Measurements from ENCODE around the gene C2orf68.

DNA sequence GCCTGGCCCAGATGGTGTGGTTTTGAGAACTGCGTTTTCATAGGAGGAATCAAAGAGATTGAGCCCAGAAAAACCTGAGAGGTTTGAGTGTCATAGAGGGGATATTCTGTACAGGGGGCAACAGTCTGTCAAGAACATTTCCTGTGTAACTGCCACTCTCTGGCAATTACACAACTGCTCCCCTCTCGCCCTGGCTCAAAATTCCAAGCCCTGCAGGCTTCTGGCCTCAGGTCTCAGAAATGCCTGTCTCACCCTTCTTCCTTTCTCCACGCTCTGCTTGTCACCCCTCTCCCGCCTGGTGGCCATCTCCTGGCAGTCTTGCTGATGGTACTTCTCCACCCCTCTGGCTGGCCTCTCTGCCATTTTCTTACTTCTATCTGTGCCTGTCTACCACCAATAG, 23.6 kb downstream of the C2orf68 start:
- TF ChIP-seq, protein P1, sequence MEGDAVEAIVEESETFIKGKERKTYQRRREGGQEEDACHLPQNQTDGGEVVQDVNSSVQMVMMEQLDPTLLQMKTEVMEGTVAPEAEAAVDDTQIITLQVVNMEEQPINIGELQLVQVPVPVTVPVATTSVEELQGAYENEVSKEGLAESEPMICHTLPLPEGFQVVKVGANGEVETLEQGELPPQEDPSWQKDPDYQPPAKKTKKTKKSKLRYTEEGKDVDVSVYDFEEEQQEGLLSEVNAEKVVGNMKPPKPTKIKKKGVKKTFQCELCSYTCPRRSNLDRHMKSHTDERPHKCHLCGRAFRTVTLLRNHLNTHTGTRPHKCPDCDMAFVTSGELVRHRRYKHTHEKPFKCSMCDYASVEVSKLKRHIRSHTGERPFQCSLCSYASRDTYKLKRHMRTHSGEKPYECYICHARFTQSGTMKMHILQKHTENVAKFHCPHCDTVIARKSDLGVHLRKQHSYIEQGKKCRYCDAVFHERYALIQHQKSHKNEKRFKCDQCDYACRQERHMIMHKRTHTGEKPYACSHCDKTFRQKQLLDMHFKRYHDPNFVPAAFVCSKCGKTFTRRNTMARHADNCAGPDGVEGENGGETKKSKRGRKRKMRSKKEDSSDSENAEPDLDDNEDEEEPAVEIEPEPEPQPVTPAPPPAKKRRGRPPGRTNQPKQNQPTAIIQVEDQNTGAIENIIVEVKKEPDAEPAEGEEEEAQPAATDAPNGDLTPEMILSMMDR (IDR thresholded peaks at IDR 0.05): no peak
- TF ChIP-seq POLR2A (IDR thresholded peaks at IDR 0.05): no peak
- no peak for TF ChIP-seq POLR2AphosphoS5 (IDR thresholded peaks at IDR 0.05)
- no peak for TF ChIP-seq EP300 (IDR thresholded peaks at IDR 0.05)
